Endodermal cell (in vitro differentiated cells): ENCODE data around the gene AIPL1. TPM values are rescaled to one million over a fixed set of nuclear protein-coding genes. Genes with fewer than 3 reads are reported as not detected.

Experiments
- DNase-seq: peaks from one replicate; pipeline ENCODE4 v3.0.0-alpha.2; 2017
- H3K27ac ChIP-seq: 2 replicates; pipeline ENCODE4 v1.5.1; 2013; ENCODE audit warnings: mild to moderate bottlenecking, low read depth, low read length, moderate library complexity
- H3K27me3 ChIP-seq: 2 replicates; pipeline ENCODE4 v1.6.1; 2013; ENCODE audit warnings: mild to moderate bottlenecking, low read length, moderate library complexity; ENCODE audit not compliant: insufficient read depth, control insufficient read depth, poor library complexity, severe bottlenecking
- H3K36me3 ChIP-seq: 2 replicates; pipeline ENCODE4 v1.7.0; 2013; ENCODE audit warnings: mild to moderate bottlenecking, low read length, moderate library complexity; ENCODE audit not compliant: control insufficient read depth, insufficient read depth
- H3K4me1 ChIP-seq: one replicate; pipeline ENCODE4 v1.7.0; 2013; ENCODE audit warnings: low read length; ENCODE audit not compliant: control insufficient read depth, insufficient read depth
- H3K4me3 ChIP-seq: 2 replicates; pipeline ENCODE4 v1.5.1; 2013; ENCODE audit warnings: mild to moderate bottlenecking, low read length, moderate library complexity
- H3K9ac ChIP-seq: 2 replicates; pipeline ENCODE4 v1.6.1; 2013; ENCODE audit warnings: mild to moderate bottlenecking, low read length, moderate library complexity; ENCODE audit not compliant: poor library complexity, severe bottlenecking; ENCODE audit errors: extremely low read depth
- H3K9me3 ChIP-seq: 2 replicates; pipeline ENCODE4 v1.6.1; 2013; ENCODE audit warnings: mild to moderate bottlenecking, low read length, moderate library complexity; ENCODE audit not compliant: control insufficient read depth
- H3K27ac Mint-ChIP-seq: 2 replicates; pipeline ENCODE4 v1.8.0; 2020; ENCODE audit warnings: mixed read lengths
- H3K27me3 Mint-ChIP-seq: 2 replicates; pipeline ENCODE4 v1.8.0; 2021; ENCODE audit warnings: mild to moderate bottlenecking, mixed read lengths; ENCODE audit not compliant: insufficient read depth
- H3K36me3 Mint-ChIP-seq: 2 replicates; pipeline ENCODE4 v1.8.0; 2020; ENCODE audit warnings: low read depth, mixed read lengths
- H3K4me1 Mint-ChIP-seq: 2 replicates; pipeline ENCODE4 v1.8.0; 2020; ENCODE audit warnings: mixed read lengths
- H3K4me3 Mint-ChIP-seq: 2 replicates; pipeline ENCODE4 v1.8.0; 2020; ENCODE audit warnings: mild to moderate bottlenecking, moderate library complexity, mixed read lengths
- H3K9me3 Mint-ChIP-seq: 2 replicates; pipeline ENCODE4 v1.8.0; 2020; ENCODE audit warnings: mild to moderate bottlenecking, mixed read lengths
- CTCF ChIP-seq: fragments of 200-600 bp; sonication (generic); conservative IDR thresholded peaks from 2 replicates; pipeline ENCODE4 v1.5.0; 2021; ENCODE audit warnings: antibody characterized with exemption, mild to moderate bottlenecking
- WGBS, 2 experiments: methylation state at CpG; one replicate each; pipeline versions ENCODE4 v1.1.5 to v1.1.7; 2013; ENCODE audit warnings: missing lambda C conversion rate in 2 of 2, mixed read lengths in 1 of 2; ENCODE audit not compliant: insufficient coverage in 1 of 2, insufficient read length in 1 of 2; 5-methylcytosine and 5-hydroxymethylcytosine counted together
- total RNA-seq, 2 donors: library from RNA; stranded (reverse); fragmentation: NEBNext Ultra II Directional in 1 of 2; extraction: Animal tissue kit (Norgen Biotek cat#: 25700) in 1 of 2; gene quantifications; 2 replicates in 1 of 2; 3 replicates in 1 of 2; pipeline ENCODE4 v1.2.1, GENCODE V29; 2021

AIPL1 gene
- total RNA-seq, 2 donors from 2014 or later = not detected

GRCh38 chr17:6413065-6413464 lies 21.9 kb downstream of the AIPL1 start:
- Mint-ChIP-seq H3K27ac (no peak overlapping the region), H3K4me3 (no peak overlapping the region), H3K36me3 (no peaks in the 10 kb centered on the region), H3K9me3 (no peaks in the 10 kb centered on the region), H3K27me3 (peaks cover 3% of the 10 kb centered on the region), H3K4me1 (peaks cover 3% of the 10 kb centered on the region)
- Histone ChIP-seq H3K27ac (no peak overlapping the region), H3K27me3 (no peaks in the 10 kb centered on the region), H3K4me1 (no peaks in the 10 kb centered on the region), H3K4me3 (no peak overlapping the region), H3K36me3 (no peaks in the 10 kb centered on the region), H3K9me3 (no peaks in the 10 kb centered on the region), H3K9ac (no peak overlapping the region)
- peak; percentile 67 for TF ChIP-seq CTCF
- 92% methylated on average over 1 of the region's 1 CpG; no CpG with 5 or more reads in 1 of the 2 experiments for WGBS, 2 experiments
- DNase-seq = no peak

- Histone ChIP-seq H3K4me1 (no peaks in the 10 kb centered on the region), H3K36me3 (no peaks in the 10 kb centered on the region), H3K27ac (no peak overlapping the region), H3K9me3 (no peaks in the 10 kb centered on the region), H3K4me3 (no peak overlapping the region), H3K27me3 (no peaks in the 10 kb centered on the region), H3K9ac (no peak overlapping the region)
- 91 to 94% methylated on average over 10 of the region's 10 CpGs for WGBS, 2 experiments
- H3K27me3 Mint-ChIP-seq = no peaks in the 10 kb centered on the region
- no peak for TF ChIP-seq CTCF
- no peaks in the 10 kb centered on the region for H3K36me3 Mint-ChIP-seq
- peaks cover 3% of the 10 kb centered on the region for H3K4me1 Mint-ChIP-seq
- no peak overlapping the region for H3K4me3 Mint-ChIP-seq
- H3K27ac Mint-ChIP-seq = no peak overlapping the region
- H3K9me3 Mint-ChIP-seq = no peaks in the 10 kb centered on the region
- no peak for DNase-seq
Observed at GRCh38 chr17:6408735-6409134, 26.2 kb downstream of the AIPL1 start.

GRCh38 chr17:6408276-6408675 lies 26.6 kb downstream of the AIPL1 start:
- 92 to 93% methylated on average over 6 of the region's 6 CpGs for WGBS, 2 experiments
- no peaks in the 10 kb centered on the region for H3K4me1 ChIP-seq
- H3K9me3 ChIP-seq = no peaks in the 10 kb centered on the region
- no peak for DNase-seq
- no peak for TF ChIP-seq CTCF
- H3K4me3 ChIP-seq = no peak overlapping the region
- H3K27ac ChIP-seq = no peak overlapping the region
- peaks cover 3% of the 10 kb centered on the region for H3K27me3 ChIP-seq
- Mint-ChIP-seq H3K9me3 (no peaks in the 10 kb centered on the region), H3K4me1 (peaks cover 3% of the 10 kb centered on the region), H3K27ac (no peak overlapping the region), H3K4me3 (no peak overlapping the region), H3K27me3 (no peaks in the 10 kb centered on the region), H3K36me3 (no peaks in the 10 kb centered on the region)
- H3K9ac ChIP-seq = no peak overlapping the region
- H3K36me3 ChIP-seq = no peaks in the 10 kb centered on the region
